Measurements from ENCODE around the gene ZBTB7C. TPM values are rescaled to one million over a fixed set of nuclear protein-coding genes. Genes with fewer than 3 reads are reported as not detected.

ZBTB7C gene
- total RNA-seq, 1 donor from 2014 or later = 0.78 TPM

DNA sequence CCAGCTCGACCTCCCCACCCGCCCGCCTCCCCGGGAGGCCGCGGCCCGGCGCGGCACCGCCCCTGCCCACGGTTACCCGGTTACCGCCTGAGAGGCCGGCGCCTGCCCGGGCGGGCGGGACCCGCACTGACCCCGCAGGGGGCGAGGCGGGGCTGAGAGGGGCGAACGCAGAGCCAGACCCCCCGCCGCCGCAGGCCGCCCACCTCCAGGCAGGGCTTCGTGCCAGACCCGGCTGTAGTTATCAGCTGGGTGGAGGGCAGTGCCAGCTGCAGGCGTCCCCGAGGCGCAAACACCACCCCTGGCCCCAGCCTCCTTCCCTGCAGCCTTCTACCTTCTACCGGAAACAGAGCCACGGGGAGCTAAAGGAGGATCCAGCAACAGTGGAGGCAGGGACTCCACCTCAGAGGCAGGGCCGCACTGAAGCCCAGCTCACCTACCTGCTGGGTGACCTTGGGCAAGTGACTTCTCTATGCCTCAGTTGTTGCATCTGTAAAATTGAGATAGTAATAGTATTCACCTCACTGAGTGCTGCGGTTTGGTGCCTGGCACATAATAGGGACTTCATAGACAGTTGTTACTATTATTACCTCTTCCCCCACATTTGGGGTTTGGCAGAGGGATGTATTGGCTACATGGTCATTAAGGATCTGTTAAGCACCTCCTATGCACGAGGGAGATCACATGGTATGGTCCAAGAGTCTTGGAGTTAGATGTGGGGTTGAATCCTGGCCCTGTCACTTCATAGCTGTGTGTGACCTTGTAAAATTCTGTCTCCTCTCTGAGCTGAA lies 247.1 kb downstream of the ZBTB7C start:
- no peak for DNase-seq

DNA sequence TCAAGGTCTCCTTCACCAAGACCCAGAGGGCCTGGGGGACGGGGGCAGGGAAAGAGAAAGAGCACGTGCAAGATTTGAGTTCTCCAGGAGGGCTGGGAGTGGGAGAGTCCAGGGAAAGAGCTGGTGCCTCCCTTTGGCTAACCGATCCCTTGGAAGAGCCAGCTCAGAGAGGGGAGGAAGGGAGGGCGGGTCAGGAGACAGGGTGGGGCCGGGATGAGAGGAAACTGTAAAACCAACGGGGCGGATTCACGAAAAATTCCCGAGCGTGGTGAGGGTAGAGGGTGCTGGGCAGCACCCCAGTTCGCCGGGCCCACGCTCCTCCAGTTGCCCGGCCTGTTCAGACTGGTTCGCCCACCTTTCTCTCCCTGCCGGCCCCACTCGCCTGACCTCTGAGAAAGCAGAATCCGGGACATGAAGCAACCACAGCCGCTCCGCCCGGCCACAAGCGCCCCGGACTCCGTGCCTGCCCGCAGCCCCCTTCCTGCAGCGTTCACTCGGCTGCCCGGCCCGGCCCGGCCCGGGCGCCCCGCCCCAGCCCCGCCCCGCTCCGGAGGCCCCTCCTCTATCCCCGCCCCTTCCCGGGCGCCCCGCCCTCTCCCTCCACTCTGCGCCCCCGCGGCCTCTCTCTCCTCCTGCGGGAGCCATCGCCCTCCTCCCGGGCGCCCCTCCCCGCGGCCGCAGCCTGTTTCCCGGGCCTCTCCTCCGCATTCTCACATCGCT lies 247.8 kb downstream of the ZBTB7C start:
- peak; percentile 80 for DNase-seq

DNA sequence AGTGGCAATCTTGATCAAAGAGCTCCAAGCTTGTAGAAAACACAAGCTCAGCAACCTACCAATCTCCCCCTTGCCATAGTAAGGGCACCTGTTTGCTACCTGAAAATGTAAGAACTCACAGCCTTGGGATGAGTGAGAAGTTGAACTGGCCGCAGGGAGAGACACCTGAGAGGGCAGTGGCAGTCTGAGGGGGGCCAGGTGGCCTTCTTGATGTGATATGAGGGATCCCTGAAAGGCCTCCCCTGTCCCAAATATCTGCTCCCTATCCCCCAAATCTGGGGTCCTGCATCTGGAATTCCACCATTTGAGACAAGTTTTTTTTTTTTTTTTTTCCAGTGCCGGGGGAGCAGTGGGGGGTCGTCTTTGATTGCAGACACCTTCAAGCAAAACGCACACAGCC lies 248.6 kb downstream of the ZBTB7C start:
- DNase-seq = no peak

- no peak for DNase-seq
Measured at GRCh38 chr18:48159816-48160215, 249.4 kb downstream of the ZBTB7C start.

DNA sequence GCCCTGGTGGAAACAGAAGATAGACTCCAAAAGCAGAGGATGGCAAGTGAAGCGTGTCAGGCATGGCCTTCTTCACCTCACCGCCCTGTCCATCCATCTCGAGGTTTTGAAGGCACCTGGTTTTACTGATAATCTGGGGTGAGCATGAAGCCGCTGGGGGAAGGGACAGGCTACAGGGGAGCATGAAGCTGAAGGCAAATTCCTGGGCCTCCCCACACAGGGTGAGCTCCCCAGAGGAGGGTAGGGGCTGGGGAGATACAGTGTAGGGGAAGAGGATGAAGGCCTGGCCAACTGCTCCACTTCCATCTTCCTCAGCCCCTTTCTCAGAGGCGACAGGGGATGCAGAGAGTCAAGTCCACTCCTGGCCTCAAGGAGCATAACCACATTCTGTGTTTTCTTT lies 250.5 kb downstream of the ZBTB7C start:
- no peak for DNase-seq

DNA sequence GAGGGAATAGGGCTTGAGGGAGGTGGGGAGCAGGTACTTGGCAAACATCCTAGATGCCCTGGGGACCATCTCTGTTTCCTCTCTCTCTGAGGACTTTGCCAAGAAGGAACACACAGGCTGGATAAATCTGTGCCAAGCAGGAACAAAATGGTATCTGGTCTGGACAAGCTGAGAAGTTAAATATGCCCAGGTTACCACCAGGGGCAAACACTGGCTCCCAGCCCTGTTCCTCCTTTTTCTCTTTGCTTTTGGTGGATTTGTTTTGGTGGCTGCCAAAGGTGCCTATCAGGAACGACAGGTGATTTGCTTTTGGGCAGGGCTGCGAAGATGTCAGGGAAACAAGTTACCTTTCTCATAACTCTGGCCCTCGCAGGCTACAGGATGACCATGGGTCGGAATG lies 251.2 kb downstream of the ZBTB7C start:
- DNase-seq = no peak

GRCh38 chr18:48155856-48156255 lies 253.3 kb downstream of the ZBTB7C start:
- DNase-seq = no peak

- no peak for DNase-seq
Measured at GRCh38 chr18:48154828-48155227, 254.4 kb downstream of the ZBTB7C start.

DNA sequence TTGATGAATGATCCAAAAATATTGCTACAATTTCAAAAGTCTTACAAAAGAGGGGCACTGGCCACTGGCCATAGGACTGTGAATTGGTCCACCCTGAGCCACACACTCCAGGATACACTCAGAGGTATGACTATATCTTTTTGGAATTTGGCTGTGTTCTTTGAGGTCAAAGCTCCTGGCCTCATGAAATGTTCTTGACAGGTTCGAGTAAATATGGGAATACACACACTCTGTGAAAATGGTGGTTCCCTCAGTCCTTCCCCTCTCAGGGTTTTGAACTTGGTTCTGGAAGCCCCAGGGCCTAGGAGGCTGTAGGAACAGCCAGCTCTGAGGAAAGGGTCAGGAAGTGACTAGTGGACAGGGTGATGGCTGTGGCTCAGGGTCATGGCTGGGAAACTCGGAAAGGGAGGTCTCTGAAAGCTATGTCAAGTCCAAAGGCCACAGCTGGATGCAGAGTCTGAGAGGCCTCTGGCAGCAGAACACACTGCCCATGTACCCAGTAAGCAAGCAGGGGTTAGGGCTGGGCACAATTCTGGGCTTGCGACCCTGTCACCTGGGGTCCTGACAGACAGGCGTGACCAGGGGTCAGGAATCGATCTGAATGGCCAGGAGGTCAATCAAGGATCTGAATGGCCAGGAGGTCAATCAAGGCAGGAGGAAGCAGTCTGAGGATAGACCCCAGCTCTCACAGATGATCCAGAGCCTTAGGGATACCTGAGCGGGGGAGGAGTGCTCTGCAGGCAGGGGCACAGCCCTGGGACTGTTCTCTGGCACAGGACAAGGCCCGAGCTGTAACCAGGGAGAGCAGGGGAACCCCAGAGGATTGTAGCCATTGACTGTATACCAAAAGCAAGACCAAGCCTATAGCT lies 255.3 kb downstream of the ZBTB7C start:
- DNase-seq = no peak

DNA sequence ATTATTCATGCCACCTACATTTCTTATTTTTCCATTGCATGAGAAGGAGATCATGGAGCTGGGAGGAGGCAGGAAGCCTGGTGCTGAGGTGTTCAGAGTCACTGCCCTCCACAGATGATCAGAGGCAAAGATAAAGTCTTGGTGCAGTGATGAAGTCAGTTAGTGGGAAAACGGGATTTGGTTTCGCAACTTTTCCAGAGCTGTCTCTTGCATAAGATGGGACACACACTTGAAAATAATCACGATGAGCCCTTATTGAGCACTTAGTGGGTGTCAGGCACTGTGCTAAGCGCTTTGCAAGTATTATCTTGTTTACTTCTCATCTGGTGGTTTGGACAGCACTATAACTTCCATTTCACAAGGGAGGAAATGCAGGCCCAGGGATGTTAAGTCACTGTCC lies 256.6 kb downstream of the ZBTB7C start:
- DNase-seq = no peak

DNA sequence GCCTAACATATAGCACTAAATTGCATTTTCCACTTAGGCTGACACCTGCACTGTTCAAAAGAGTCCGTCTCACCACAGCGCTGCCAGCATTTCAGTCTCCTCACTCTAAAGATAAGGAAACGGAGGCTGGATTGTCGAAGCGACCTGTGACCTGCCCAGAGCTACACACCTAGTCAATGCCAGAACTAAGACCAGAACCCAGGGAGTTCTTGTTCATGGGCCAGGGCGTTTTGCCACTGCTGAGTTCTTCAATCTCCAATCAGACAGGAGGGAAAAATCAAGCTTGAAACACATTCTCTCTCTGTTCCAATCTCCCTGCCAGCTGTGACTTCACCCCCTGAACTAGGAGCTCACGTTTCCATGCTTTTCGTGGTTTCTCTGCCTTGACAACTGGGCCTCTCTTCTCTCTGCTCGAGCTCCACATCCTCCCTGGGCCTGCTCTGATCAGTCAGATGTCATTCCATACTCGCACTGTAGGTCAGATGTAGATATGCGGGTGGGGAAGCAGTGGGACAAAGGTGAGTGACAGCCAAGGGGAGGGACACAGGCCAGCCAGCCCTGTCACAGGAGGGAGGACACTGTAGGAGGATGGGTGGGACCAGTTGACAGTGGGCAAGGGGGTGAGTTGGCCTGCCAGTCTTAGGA lies 257.6 kb downstream of the ZBTB7C start:
- DNase-seq = no peak

DNA sequence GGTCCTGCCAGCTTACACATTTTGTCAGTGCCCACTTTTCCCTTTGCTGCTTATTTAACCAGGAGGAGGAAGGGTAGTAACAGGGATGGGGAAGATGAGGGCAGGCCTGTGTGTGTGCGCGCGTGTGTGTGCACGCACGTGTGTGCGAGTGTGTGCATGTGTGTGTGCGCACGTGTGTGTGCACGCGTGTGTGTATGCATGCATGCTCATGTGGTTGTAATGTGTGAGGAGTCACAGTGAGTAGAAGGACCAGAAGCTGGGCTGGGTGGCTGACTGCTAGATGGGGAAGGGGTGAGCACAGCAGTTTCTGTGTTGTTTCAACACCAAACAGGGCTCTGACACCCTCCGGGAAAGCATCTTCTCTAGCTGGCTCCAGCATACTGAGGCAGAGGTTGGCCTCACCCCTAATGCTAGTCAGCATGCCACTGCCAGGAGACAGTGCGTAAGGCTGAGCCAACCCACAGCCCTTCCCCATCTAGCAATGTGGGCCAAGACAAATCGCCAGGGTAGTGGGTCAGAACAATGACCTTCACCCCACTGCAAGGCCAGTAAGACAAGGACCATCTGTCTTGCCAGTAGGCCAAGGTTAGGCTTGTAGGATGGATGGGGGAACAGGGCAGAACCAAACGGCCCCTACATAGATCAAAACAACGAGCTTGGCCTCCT lies 260.0 kb downstream of the ZBTB7C start:
- no peak for DNase-seq

GRCh38 chr18:48142994-48143393 lies 266.2 kb downstream of the ZBTB7C start:
- DNase-seq = no peak

DNA sequence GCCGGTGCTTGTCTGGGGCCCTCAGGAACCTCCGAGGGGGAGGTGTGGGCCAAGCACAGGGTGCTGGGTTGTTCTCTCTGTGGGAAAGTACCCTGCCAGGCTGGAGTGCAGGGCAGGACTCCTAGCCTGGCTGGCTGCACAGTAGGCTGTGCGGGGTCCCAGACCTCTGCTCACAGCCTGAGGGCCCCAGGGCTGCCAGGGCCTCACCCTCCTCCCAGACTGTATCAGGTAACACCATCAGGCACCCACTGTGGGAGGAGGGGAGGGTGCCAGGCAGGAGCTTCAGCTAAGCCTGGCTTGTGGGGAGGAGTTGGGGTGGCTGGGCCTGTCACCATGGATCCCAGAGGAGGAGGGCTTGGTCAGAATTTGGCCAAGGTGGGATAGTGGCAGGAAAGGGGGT lies 266.8 kb downstream of the ZBTB7C start:
- DNase-seq = no peak

GRCh38 chr18:48140731-48141130 lies 268.5 kb downstream of the ZBTB7C start:
- DNase-seq = no peak

GRCh38 chr18:48139431-48140347 lies 269.5 kb downstream of the ZBTB7C start:
- no peak for DNase-seq

GRCh38 chr18:48138660-48139430 lies 270.3 kb downstream of the ZBTB7C start:
- no peak for DNase-seq

GRCh38 chr18:48138210-48138609 lies 271.0 kb downstream of the ZBTB7C start:
- no peak for DNase-seq

GRCh38 chr18:48137374-48138081 lies 271.7 kb downstream of the ZBTB7C start:
- DNase-seq = no peak
